Measurements from ENCODE around the gene PTPRT. TPM values are rescaled to one million over a fixed set of nuclear protein-coding genes. Genes with fewer than 3 reads are reported as not detected.

The PTPRT gene
- total RNA-seq, 4 donors from 2014 or later, result 0.63 to 2.2 (median 1.8) TPM

- ATAC-seq (ENCODE audit: low FRiP score) (no peak), DNase-seq (ENCODE audit: low spot score) (no peak)
- no peak for TF ChIP-seq CTCF (IDR thresholded peaks at IDR 0.05)
These were observed 788.1 kb downstream of the PTPRT start for GRCh38 chr20:42401613-42402012.

- DNase-seq (ENCODE audit: low spot score) (no peak), ATAC-seq (ENCODE audit: low FRiP score) (peak; percentile 28)
- no peak for TF ChIP-seq CTCF (IDR thresholded peaks at IDR 0.05)
These were observed 789.9 kb downstream of the PTPRT start for GRCh38 chr20:42399802-42400201.

- peak; percentile 97 for ATAC-seq (ENCODE audit: low FRiP score)
- TF ChIP-seq CTCF (IDR thresholded peaks at IDR 0.05), result no peak
These were observed 797.3 kb downstream of the PTPRT start for GRCh38 chr20:42392442-42392841.

GRCh38 chr20:42391807-42392206, 797.9 kb downstream of the PTPRT start:
- no peak for DNase-seq (ENCODE audit: low spot score)
- no peak for TF ChIP-seq CTCF (IDR thresholded peaks at IDR 0.05)
- ATAC-seq (ENCODE audit: low FRiP score), result no peak

More at GRCh38 chr20:42392442-42392841, 797.3 kb downstream of the PTPRT start:
- DNase-seq (ENCODE audit: low spot score), result no peak

GRCh38 chr20:42380287-42380686, 809.4 kb downstream of the PTPRT start:
- ATAC-seq (ENCODE audit: low FRiP score), result no peak
- no peak for TF ChIP-seq CTCF (IDR thresholded peaks at IDR 0.05)
- DNase-seq (ENCODE audit: low spot score), result no peak

- ATAC-seq (ENCODE audit: low FRiP score) (peak; percentile 66), DNase-seq (ENCODE audit: low spot score) (no peak)
- TF ChIP-seq CTCF (IDR thresholded peaks at IDR 0.05), result no peak
These were observed 810.3 kb downstream of the PTPRT start for GRCh38 chr20:42379385-42379784.

GRCh38 chr20:42378826-42379225, 810.9 kb downstream of the PTPRT start:
- ATAC-seq (ENCODE audit: low FRiP score) (no peak), DNase-seq (ENCODE audit: low spot score) (no peak)
- TF ChIP-seq CTCF (IDR thresholded peaks at IDR 0.05), result no peak
